Thyroid gland (tissue), 4 donors: Measurements from ENCODE around the gene TSPAN32.

Source experiments
- POLR2A ChIP-seq, 2 donors: fragments of 450-650 bp; IDR thresholded peaks; one replicate each; pipeline ENCODE4 v1.6.1; 2017; ENCODE audit warnings: antibody characterized with exemption in 2 of 2, mild to moderate bottlenecking in 2 of 2, moderate library complexity in 1 of 2
- TF ChIP-seq, protein P1 (sequence below), 6 experiments: fragments of 200-600 bp in 3 of 6; fragments of 450-650 bp in 3 of 6; sonication (generic) in 3 of 6; IDR thresholded peaks; one replicate each; pipeline ENCODE4 v1.5.1; 2016 to 2019; ENCODE audit warnings: antibody characterized with exemption in 6 of 6, mild to moderate bottlenecking in 2 of 6, inconsistent platforms in 1 of 6, moderate library complexity in 1 of 6

DNA sequence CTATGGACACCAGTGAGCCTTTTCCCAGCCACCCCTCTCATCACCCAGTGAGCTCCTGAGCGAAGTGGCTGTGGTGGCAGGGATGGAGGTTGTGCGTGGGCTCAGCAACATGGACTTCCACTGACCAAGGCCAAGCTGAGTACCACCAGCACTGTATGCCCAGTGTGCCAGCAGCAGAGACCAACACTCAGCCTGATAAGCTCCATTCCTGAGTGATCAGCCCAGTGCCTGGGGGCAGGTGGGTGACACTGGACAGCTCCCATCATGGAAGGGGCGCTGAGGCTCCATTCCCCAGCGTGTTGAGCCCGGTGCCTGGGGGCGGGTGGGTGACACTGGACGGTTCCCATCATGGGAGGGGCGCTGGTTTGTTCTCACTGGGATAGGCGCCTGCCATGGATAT is 57.7 kb downstream of the TSPAN32 start:
- TF ChIP-seq, protein P1, sequence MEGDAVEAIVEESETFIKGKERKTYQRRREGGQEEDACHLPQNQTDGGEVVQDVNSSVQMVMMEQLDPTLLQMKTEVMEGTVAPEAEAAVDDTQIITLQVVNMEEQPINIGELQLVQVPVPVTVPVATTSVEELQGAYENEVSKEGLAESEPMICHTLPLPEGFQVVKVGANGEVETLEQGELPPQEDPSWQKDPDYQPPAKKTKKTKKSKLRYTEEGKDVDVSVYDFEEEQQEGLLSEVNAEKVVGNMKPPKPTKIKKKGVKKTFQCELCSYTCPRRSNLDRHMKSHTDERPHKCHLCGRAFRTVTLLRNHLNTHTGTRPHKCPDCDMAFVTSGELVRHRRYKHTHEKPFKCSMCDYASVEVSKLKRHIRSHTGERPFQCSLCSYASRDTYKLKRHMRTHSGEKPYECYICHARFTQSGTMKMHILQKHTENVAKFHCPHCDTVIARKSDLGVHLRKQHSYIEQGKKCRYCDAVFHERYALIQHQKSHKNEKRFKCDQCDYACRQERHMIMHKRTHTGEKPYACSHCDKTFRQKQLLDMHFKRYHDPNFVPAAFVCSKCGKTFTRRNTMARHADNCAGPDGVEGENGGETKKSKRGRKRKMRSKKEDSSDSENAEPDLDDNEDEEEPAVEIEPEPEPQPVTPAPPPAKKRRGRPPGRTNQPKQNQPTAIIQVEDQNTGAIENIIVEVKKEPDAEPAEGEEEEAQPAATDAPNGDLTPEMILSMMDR (IDR thresholded peaks at IDR 0.05): no peak
- no peak for TF ChIP-seq POLR2A (IDR thresholded peaks at IDR 0.05)
